ENCODE data around the gene ADGRV1. TPM values are rescaled to one million over a fixed set of nuclear protein-coding genes. Genes with fewer than 3 reads are reported as not detected.
A peak's percentile ranks its signal among the peaks of the same experiment; 100 is the strongest.
"Not testable (repeated sequence)": the region's sequence is repeated elsewhere in the genome, so short reads cannot be mapped to it uniquely, and the experiment has no call there.

ADGRV1 gene
- polyA plus RNA-seq, 3 donors from 2014 or later = 0.43 TPM; not detected in 2

- no peak for DNase-seq
- Mint-ChIP-seq H3K4me3 (no peak overlapping the region), H3K27ac (no peak overlapping the region), H3K4me1 (peaks cover 7 to 9% of the 10 kb centered on the region in 2 donors), H3K27me3 (ENCODE audit: low read depth in 3 of 3) (peaks cover 0 to 6% (median 4%) of the 10 kb centered on the region in 3 donors), H3K9me3 (no peaks in the 10 kb centered on the region), H3K36me3 (no peaks in the 10 kb centered on the region)
Measured at GRCh38 chr5:91058155-91058554, 499.6 kb downstream of the ADGRV1 start.

- Mint-ChIP-seq H3K27me3 (ENCODE audit: low read depth in 3 of 3) (peaks cover 0 to 11% (median 4%) of the 10 kb centered on the region in 3 donors), H3K9me3 (no peaks in the 10 kb centered on the region), H3K4me1 (peaks cover 7 to 9% of the 10 kb centered on the region in 2 donors), H3K27ac (no peak overlapping the region), H3K36me3 (no peaks in the 10 kb centered on the region), H3K4me3 (no peak overlapping the region)
- DNase-seq = no peak
Measured at GRCh38 chr5:91058575-91058974, 500.0 kb downstream of the ADGRV1 start.

GRCh38 chr5:91059409-91059808 lies 500.8 kb downstream of the ADGRV1 start:
- Mint-ChIP-seq H3K4me1 (peaks cover 7 to 9% of the 10 kb centered on the region in 2 donors), H3K27me3 (ENCODE audit: low read depth in 3 of 3) (peaks cover 0 to 11% (median 4%) of the 10 kb centered on the region in 3 donors), H3K4me3 (no peak overlapping the region), H3K36me3 (no peaks in the 10 kb centered on the region), H3K9me3 (no peaks in the 10 kb centered on the region), H3K27ac (peak overlapping the region in 1 of 6 donors; percentile 10)
- peak in 1 of 3 donors; percentile 12 for DNase-seq

- DNase-seq = no peak
- no peaks in the 10 kb centered on the region for H3K36me3 Mint-ChIP-seq
- no peak overlapping the region for H3K4me3 Mint-ChIP-seq
- peaks cover 7 to 9% of the 10 kb centered on the region in 2 donors for H3K4me1 Mint-ChIP-seq
- peaks cover 0 to 11% (median 2%) of the 10 kb centered on the region in 3 donors for H3K27me3 Mint-ChIP-seq (ENCODE audit: low read depth in 3 of 3)
- H3K9me3 Mint-ChIP-seq = no peaks in the 10 kb centered on the region
- no peak overlapping the region for H3K27ac Mint-ChIP-seq
Measured at GRCh38 chr5:91061094-91061493, 502.5 kb downstream of the ADGRV1 start.

GRCh38 chr5:91061946-91062562 lies 503.5 kb downstream of the ADGRV1 start:
- Mint-ChIP-seq H3K9me3 (no peaks in the 10 kb centered on the region), H3K27me3 (ENCODE audit: low read depth in 3 of 3) (peaks cover 2 to 16% (median 5%) of the 10 kb centered on the region in 3 donors), H3K4me3 (no peak overlapping the region), H3K27ac (no peak overlapping the region), H3K4me1 (peaks cover 7 to 9% of the 10 kb centered on the region in 2 donors), H3K36me3 (no peaks in the 10 kb centered on the region)
- no peak for DNase-seq

- H3K9me3 Mint-ChIP-seq, H3K27ac Mint-ChIP-seq, H3K4me3 Mint-ChIP-seq, H3K4me1 Mint-ChIP-seq, H3K36me3 Mint-ChIP-seq, DNase-seq: not testable (repeated sequence)
- H3K27me3 Mint-ChIP-seq (ENCODE audit: low read depth in 3 of 3) = peaks cover 2 to 16% (median 5%) of the 10 kb centered on the region in 3 donors
Measured at GRCh38 chr5:91063098-91063690, 504.6 kb downstream of the ADGRV1 start.

- Mint-ChIP-seq H3K9me3 (no peaks in the 10 kb centered on the region), H3K27ac (no peak overlapping the region), H3K4me1 (no peaks in the 10 kb centered on the region), H3K27me3 (ENCODE audit: low read depth in 3 of 3) (peaks cover 2 to 16% (median 5%) of the 10 kb centered on the region in 3 donors), H3K36me3 (no peaks in the 10 kb centered on the region), H3K4me3 (no peak overlapping the region)
- no peak for DNase-seq
Measured at GRCh38 chr5:91065496-91065895, 506.9 kb downstream of the ADGRV1 start.

GRCh38 chr5:91069364-91069763 lies 510.8 kb downstream of the ADGRV1 start:
- Mint-ChIP-seq H3K36me3 (no peaks in the 10 kb centered on the region), H3K27ac (no peak overlapping the region), H3K9me3 (no peaks in the 10 kb centered on the region), H3K4me1 (no peaks in the 10 kb centered on the region), H3K4me3 (no peak overlapping the region), H3K27me3 (ENCODE audit: low read depth in 3 of 3) (peaks cover 2 to 8% (median 2%) of the 10 kb centered on the region in 3 donors)
- DNase-seq = no peak

- no peak for DNase-seq
- H3K4me1 Mint-ChIP-seq = no peaks in the 10 kb centered on the region
- H3K4me3 Mint-ChIP-seq = no peak overlapping the region
- no peaks in the 10 kb centered on the region for H3K9me3 Mint-ChIP-seq
- no peak overlapping the region for H3K27ac Mint-ChIP-seq
- no peaks in the 10 kb centered on the region for H3K36me3 Mint-ChIP-seq
- H3K27me3 Mint-ChIP-seq (ENCODE audit: low read depth in 3 of 3) = peaks cover 2 to 9% (median 2%) of the 10 kb centered on the region in 3 donors
Measured at GRCh38 chr5:91070761-91071550, 512.4 kb downstream of the ADGRV1 start.

- Mint-ChIP-seq H3K4me3 (no peak overlapping the region), H3K36me3 (no peaks in the 10 kb centered on the region), H3K27me3 (ENCODE audit: low read depth in 3 of 3) (peaks cover 0 to 4% (median 0%) of the 10 kb centered on the region in 3 donors), H3K4me1 (no peaks in the 10 kb centered on the region), H3K27ac (no peak overlapping the region), H3K9me3 (no peaks in the 10 kb centered on the region)
- no peak for DNase-seq
Measured at GRCh38 chr5:91072881-91073280, 514.3 kb downstream of the ADGRV1 start.

- Mint-ChIP-seq H3K4me3 (no peak overlapping the region), H3K4me1 (no peaks in the 10 kb centered on the region)
Measured at GRCh38 chr5:91074615-91075014, 516.0 kb downstream of the ADGRV1 start.

GRCh38 chr5:91076138-91076537 lies 517.5 kb downstream of the ADGRV1 start:
- H3K9me3 Mint-ChIP-seq = no peaks in the 10 kb centered on the region
- H3K27ac Mint-ChIP-seq = no peak overlapping the region
- H3K4me3 Mint-ChIP-seq = no peak overlapping the region

More at GRCh38 chr5:91074615-91075014, 516.0 kb downstream of the ADGRV1 start:
- no peak for DNase-seq
- H3K27ac Mint-ChIP-seq = no peak overlapping the region
- H3K9me3 Mint-ChIP-seq = no peaks in the 10 kb centered on the region
- H3K36me3 Mint-ChIP-seq = no peaks in the 10 kb centered on the region
- H3K27me3 Mint-ChIP-seq (ENCODE audit: low read depth in 3 of 3) = peaks cover 0 to 4% (median 0%) of the 10 kb centered on the region in 3 donors

GRCh38 chr5:91077623-91078022 lies 519.0 kb downstream of the ADGRV1 start:
- DNase-seq = no peak
- Mint-ChIP-seq H3K4me3 (no peak overlapping the region), H3K27ac (no peak overlapping the region), H3K27me3 (ENCODE audit: low read depth in 3 of 3) (peaks cover 1 to 4% (median 2%) of the 10 kb centered on the region in 3 donors), H3K4me1 (no peaks in the 10 kb centered on the region), H3K9me3 (no peaks in the 10 kb centered on the region), H3K36me3 (no peaks in the 10 kb centered on the region)

More at GRCh38 chr5:91076138-91076537, 517.5 kb downstream of the ADGRV1 start:
- Mint-ChIP-seq H3K4me1 (no peaks in the 10 kb centered on the region), H3K27me3 (ENCODE audit: low read depth in 3 of 3) (peaks cover 1 to 4% (median 2%) of the 10 kb centered on the region in 3 donors), H3K36me3 (no peaks in the 10 kb centered on the region)
- DNase-seq = no peak

- no peaks in the 10 kb centered on the region for H3K4me1 Mint-ChIP-seq
- H3K9me3 Mint-ChIP-seq = no peaks in the 10 kb centered on the region
- H3K27ac Mint-ChIP-seq = no peak overlapping the region
- H3K4me3 Mint-ChIP-seq = no peak overlapping the region
- no peak for DNase-seq
- peaks cover 0 to 2% (median 0%) of the 10 kb centered on the region in 3 donors for H3K36me3 Mint-ChIP-seq
- H3K27me3 Mint-ChIP-seq (ENCODE audit: low read depth in 3 of 3) = peaks cover 1 to 7% (median 2%) of the 10 kb centered on the region in 3 donors
Measured at GRCh38 chr5:91079037-91079436, 520.4 kb downstream of the ADGRV1 start.

All from immature natural killer cell (primary cell).